IMR-90 (cell line): ENCODE data around the gene GBA3. TPM values are rescaled to one million over a fixed set of nuclear protein-coding genes. Genes with fewer than 3 reads are reported as not detected.

Experiments used
- ATAC-seq: fragments of 200-7000 bp; cut with Tn5 transposase; 2 replicates; pipeline ENCODE4 v1.9.1; 2020; ENCODE audit warnings: low read depth, mild to moderate bottlenecking, moderate library complexity
- BruUV-seq: library from RNA; stranded (reverse); fragments of 400-500 nt; replicated peaks from 2 replicates; lab custom pipeline; 2021; lab: Mats Ljungman, UMichigan
- CTCF ChIA-PET: fragments of 300-600 bp; formaldehyde crosslinking; extraction: SDS; loops from one replicate; lab custom pipeline; 2021; ENCODE audit warnings: antibody characterized with exemption; lab: Yijun Ruan, JAX
- POLR2A ChIA-PET: fragments of 300-600 bp; sonication (Branson Sonifier 250); formaldehyde crosslinking; loops from one replicate; lab custom pipeline; 2022; ENCODE audit warnings: antibody characterized with exemption; ENCODE audit not compliant: unreplicated experiment; lab: Charles Lee
- DNase-seq: peaks from one replicate; pipeline ENCODE4 v3.0.0; 2013
- H2AFZ ChIP-seq: replicated peaks from 2 replicates; pipeline ENCODE3; 2013; ENCODE audit warnings: low read length, mild to moderate bottlenecking; ENCODE audit not compliant: poor library complexity
- H2AK5ac ChIP-seq: 2 replicates; pipeline ENCODE4 v1.6.1; 2013; ENCODE audit warnings: low read depth, low read length, inconsistent platforms
- H2AK9ac ChIP-seq: replicated peaks from 2 replicates; pipeline ENCODE3; 2013; ENCODE audit warnings: mild to moderate bottlenecking, low read depth, low read length, moderate library complexity; ENCODE audit not compliant: poor library complexity
- H2BK120ac ChIP-seq: 2 replicates; pipeline ENCODE4 v1.6.1; 2013; ENCODE audit warnings: low read depth, low read length, inconsistent platforms
- H2BK15ac ChIP-seq: 3 replicates; pipeline ENCODE4 v1.6.1; 2013; ENCODE audit warnings: low read depth, low read length, inconsistent platforms
- H2BK20ac ChIP-seq: 2 replicates; pipeline ENCODE4 v1.6.1; 2013; ENCODE audit warnings: low read depth, mild to moderate bottlenecking, inconsistent platforms, low read length, moderate library complexity
- H2BK5ac ChIP-seq: 2 replicates; pipeline ENCODE4 v1.6.1; 2013; ENCODE audit warnings: mild to moderate bottlenecking, low read depth, low read length, inconsistent platforms; ENCODE audit not compliant: poor library complexity, severe bottlenecking
- H3K14ac ChIP-seq: replicated peaks from 2 replicates; pipeline ENCODE4 v1.6.1; 2013; ENCODE audit warnings: low read depth, low read length, inconsistent platforms
- H3K18ac ChIP-seq: 2 replicates; pipeline ENCODE4 v1.6.1; 2013; ENCODE audit warnings: low read depth, low read length, control low read depth
- H3K23ac ChIP-seq: 2 replicates; pipeline ENCODE4 v1.6.1; 2013; ENCODE audit warnings: low read depth, low read length, inconsistent platforms
- H3K27ac ChIP-seq: 2 replicates; pipeline ENCODE4 v1.5.1; 2013; ENCODE audit warnings: mild to moderate bottlenecking, control low read depth, low read length; ENCODE audit not compliant: insufficient read depth
- H3K27me3 ChIP-seq: 2 replicates; pipeline ENCODE4 v1.6.1; 2013; ENCODE audit warnings: low read length; ENCODE audit not compliant: control insufficient read depth, insufficient read depth
- H3K36me3 ChIP-seq: 2 replicates; pipeline ENCODE4 v1.6.1; 2013; ENCODE audit warnings: low read length, mixed read lengths; ENCODE audit not compliant: control insufficient read depth, insufficient read depth
- H3K4ac ChIP-seq: 2 replicates; pipeline ENCODE4 v1.6.1; 2013; ENCODE audit warnings: low read depth, low read length, inconsistent platforms
- H3K4me1 ChIP-seq: 2 replicates; pipeline ENCODE4 v1.6.1; 2013; ENCODE audit warnings: low read length, mixed read lengths; ENCODE audit not compliant: control insufficient read depth, insufficient read depth
- H3K4me2 ChIP-seq: 2 replicates; pipeline ENCODE4 v1.6.1; 2013; ENCODE audit warnings: low read depth, mild to moderate bottlenecking, control low read depth, low read length, moderate library complexity
- H3K4me3 ChIP-seq: 2 replicates; pipeline ENCODE4 v1.5.1; 2013; ENCODE audit warnings: low read depth, mild to moderate bottlenecking, control low read depth, low read length, moderate library complexity; ENCODE audit not compliant: insufficient read depth
- H3K56ac ChIP-seq: 2 replicates; pipeline ENCODE4 v1.6.1; 2013; ENCODE audit warnings: low read length, inconsistent platforms; ENCODE audit not compliant: insufficient read depth; ENCODE audit errors: extremely low read depth
- H3K79me1 ChIP-seq, 2 experiments: 2 replicates each; pipeline ENCODE4 v1.6.1; 2013; ENCODE audit warnings: low read length in 2 of 2, inconsistent platforms in 1 of 2, low read depth in 1 of 2
- H3K9ac ChIP-seq: 2 replicates; pipeline ENCODE4 v1.6.1; 2013; ENCODE audit warnings: low read depth, low read length, control low read depth
- H3K9me1 ChIP-seq: 2 replicates; pipeline ENCODE4 v1.6.1; 2013; ENCODE audit warnings: low read length, inconsistent platforms; ENCODE audit not compliant: insufficient read depth
- H3K9me3 ChIP-seq: 2 replicates; pipeline ENCODE4 v1.6.1; 2013; ENCODE audit warnings: low read length; ENCODE audit not compliant: control insufficient read depth, insufficient read depth
- H4K20me1 ChIP-seq: 2 replicates; pipeline ENCODE4 v1.6.1; 2013; ENCODE audit warnings: low read length, inconsistent platforms; ENCODE audit not compliant: insufficient read depth
- H4K5ac ChIP-seq: 2 replicates; pipeline ENCODE4 v1.6.1; 2013; ENCODE audit warnings: mild to moderate bottlenecking, low read depth, low read length, control low read depth
- H4K8ac ChIP-seq, 2 experiments: 2 replicates each; pipeline ENCODE4 v1.6.1; 2013; ENCODE audit warnings: low read depth in 2 of 2, low read length in 2 of 2, control low read depth in 1 of 2, inconsistent platforms in 1 of 2
- H4K91ac ChIP-seq: 2 replicates; pipeline ENCODE4 v1.6.1; 2013; ENCODE audit warnings: low read depth, low read length, inconsistent platforms; ENCODE audit not compliant: insufficient read depth
- FOS ChIP-seq: fragments of 150-350 bp; IDR thresholded peaks from 2 replicates; pipeline ENCODE4 v1.6.1; 2016; ENCODE audit warnings: low read depth, low read length
- RCOR1 ChIP-seq: IDR thresholded peaks from 2 replicates; pipeline ENCODE4 v1.6.1; 2012; ENCODE audit warnings: mild to moderate bottlenecking, low read length, improper control_type of control experiment; ENCODE audit not compliant: insufficient replicate concordance
- WGBS, 2 experiments: methylation state at CpG; one replicate each; pipeline versions ENCODE4 v1.1.5 to v1.1.7; 2013; ENCODE audit warnings: missing lambda C conversion rate in 2 of 2; ENCODE audit not compliant: insufficient read length in 1 of 2; ENCODE audit errors: extremely low coverage in 2 of 2; 5-methylcytosine and 5-hydroxymethylcytosine counted together
- dilution Hi-C: fragments of 300-500 bp; cut with HindIII; formaldehyde crosslinking; loops from one replicate; pipeline ENCODE4 v1.14.3; 2018; ENCODE audit warnings: low sequenced_read_pairs; ENCODE audit not compliant: unreplicated experiment
- in situ Hi-C: fragments of 300-500 bp; cut with MboI; formaldehyde crosslinking; loops from 3 replicates; pipeline ENCODE4 v1.14.3; 2019; ENCODE audit warnings: low sequenced_read_pairs, inconsistent platforms, mixed read lengths
- intact Hi-C: fragments of 100-400 bp; cut with micrococcal nuclease; formaldehyde crosslinking; loops from 2 replicates; pipeline ENCODE4 v1.10.0; 2022
- polyA plus RNA-seq, 3 experiments: library from polyadenylated mRNA; depleted of rRNA; stranded (reverse); fragments of >200 nt; gene quantifications; 2 replicates each; pipeline ENCODE4 v1.2.3, GENCODE V29; 2012; ENCODE audit warnings: low replicate concordance in 1 of 3
- total RNA-seq: library from RNA; depleted of rRNA; stranded (reverse); fragments of >200 nt; gene quantifications from 2 replicates; pipeline ENCODE4 v1.2.3, GENCODE V29; 2012

Gene GBA3
- total and polyA plus RNA-seq, 2 of the 4 experiments (the other 2 are of a cell fraction), result not detected

- no peak overlapping the region for H3K9ac ChIP-seq
- no peaks in the 10 kb centered on the region for H3K36me3 ChIP-seq
- dilution Hi-C loops, result no loop called here
- no TSS peak for BruUV-seq
- ChIA-PET CTCF (no interaction called here), POLR2A (no interaction called here)
- no peaks in the 10 kb centered on the region for H3K9me3 ChIP-seq
- H3K79me1 ChIP-seq, result no peaks in the 10 kb centered on the region
- H4K91ac ChIP-seq, result no peak overlapping the region
- H2BK15ac ChIP-seq, result no peak overlapping the region
- H4K5ac ChIP-seq, result no peak overlapping the region
- no peak overlapping the region for H2BK20ac ChIP-seq
- no peak for ATAC-seq
- H2AK5ac ChIP-seq, result no peak overlapping the region
- in situ Hi-C loops, result no loop called here
- H3K18ac ChIP-seq, result no peak overlapping the region
- H3K27ac ChIP-seq, result no peak overlapping the region
- peaks cover 2% of the 10 kb centered on the region; the same call in 1 of the 2 replicates for H3K27me3 ChIP-seq
- no peak for TF ChIP-seq FOS
- no peak for TF ChIP-seq RCOR1
- no peaks in the 10 kb centered on the region for H3K9me1 ChIP-seq
- no peaks in the 10 kb centered on the region for H4K20me1 ChIP-seq
- no peak overlapping the region for H2BK120ac ChIP-seq
- no peak overlapping the region for H3K56ac ChIP-seq
- H3K4ac ChIP-seq, result no peak overlapping the region
- H4K8ac ChIP-seq, result no peak overlapping the region
- H3K14ac ChIP-seq, result no peak overlapping the region
- H3K4me3 ChIP-seq, result no peak overlapping the region
- intact Hi-C loops, result no loop called here
- WGBS, 2 experiments, result no CpG with 5 or more reads among the region's 4 CpGs
- H3K23ac ChIP-seq, result no peak overlapping the region
- no peaks in the 10 kb centered on the region for H3K4me1 ChIP-seq
- H3K4me2 ChIP-seq, result no peak overlapping the region
- no peak for DNase-seq
- no peak overlapping the region for H2AK9ac ChIP-seq
- H2BK5ac ChIP-seq, result no peak overlapping the region
- H2AFZ ChIP-seq, result no peak overlapping the region
Observed at GRCh38 chr4:22680065-22680642, 12.6 kb upstream of the GBA3 start.
